Mucosa of descending colon (tissue), 3 donors: ENCODE data around the gene TEX29. TPM values are rescaled to one million over a fixed set of nuclear protein-coding genes. Genes with fewer than 3 reads are reported as not detected.

Experiments
- ATAC-seq: fragments of 200-7000 bp; cut with Tn5 transposase; one replicate; pipeline ENCODE4 v1.9.1; 2020; ENCODE audit warnings: mild to moderate bottlenecking, moderate library complexity
- DNase-seq, 3 donors: peaks; one replicate each; pipeline ENCODE4 v3.0.0-alpha.2; 2020
- H3K36me3 ChIP-seq: fragments of 200-600 bp; one replicate; pipeline ENCODE4 v1.8.0; 2021; ENCODE audit warnings: low read depth, mild to moderate bottlenecking
- H3K4me1 ChIP-seq: fragments of 200-600 bp; one replicate; pipeline ENCODE4 v1.8.0; 2021; ENCODE audit warnings: low read depth, mild to moderate bottlenecking
- H3K4me3 ChIP-seq: fragments of 200-600 bp; one replicate; pipeline ENCODE4 v1.8.0; 2021; ENCODE audit warnings: mild to moderate bottlenecking
- H3K9me3 ChIP-seq: fragments of 200-600 bp; one replicate; pipeline ENCODE4 v1.8.0; 2021; ENCODE audit warnings: mild to moderate bottlenecking
- intact Hi-C, 2 donors: fragments of 100-400 bp; cut with DNase I in 1 of 2; cut with micrococcal nuclease in 1 of 2; formaldehyde crosslinking; loops; one replicate each; pipeline versions ENCODE4 v1.11.0 to v1.11.1; 2022; cut with DNase I, micrococcal nuclease
- total RNA-seq, 3 donors: library from RNA; stranded (reverse); fragmentation: NEBNext Ultra II Directional in 2 of 3; extraction: Animal tissue kit (Norgen Biotek cat#: 25700) in 2 of 3; gene quantifications; one replicate each; pipeline versions ENCODE4 v1.2.1 to v1.2.4, GENCODE V29; 2021 to 2023
- TF ChIP-seq, protein P1 (sequence below): fragments of 200-600 bp; IDR thresholded peaks from one replicate; pipeline ENCODE4 v1.8.0; 2022; ENCODE audit warnings: antibody characterized with exemption, mild to moderate bottlenecking
- donor health status: DM: no; HTN: no; CAD: no; lungs with moderate emphysema.
- donor health status: DM: no; HTN: no; CAD: no.
- donor health status: DM: no; HTN: yes; CAD: no.

Gene TEX29
- total RNA-seq, 3 donors from 2014 or later = 0.55 to 0.63 TPM; not detected in 1

DNA sequence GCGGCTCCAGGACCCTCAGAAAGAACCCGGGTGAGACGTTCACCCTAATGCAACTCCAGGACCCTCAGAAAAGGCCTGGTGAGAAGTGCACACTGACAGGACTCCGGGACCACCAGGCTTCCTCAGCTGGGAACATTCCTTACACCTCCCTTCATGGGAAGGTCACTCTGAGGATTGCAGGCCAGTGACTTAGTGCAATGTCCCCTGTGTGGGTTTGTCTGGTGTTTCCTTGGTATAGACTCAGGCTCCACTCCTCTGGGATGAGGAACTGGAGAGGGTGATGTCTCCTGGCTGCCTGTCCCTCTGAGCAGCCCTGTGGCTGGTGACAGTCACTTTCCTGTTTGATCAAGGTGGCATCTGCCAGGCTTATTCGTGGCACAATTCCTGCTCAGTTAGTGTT is 49.7 kb downstream of the TEX29 start:
- H3K9me3 ChIP-seq = no peaks in the 10 kb centered on the region
- H3K4me1 ChIP-seq = no peaks in the 10 kb centered on the region
- DNase-seq = no peak
- no peak overlapping the region for H3K4me3 ChIP-seq
- TF ChIP-seq, protein P1, sequence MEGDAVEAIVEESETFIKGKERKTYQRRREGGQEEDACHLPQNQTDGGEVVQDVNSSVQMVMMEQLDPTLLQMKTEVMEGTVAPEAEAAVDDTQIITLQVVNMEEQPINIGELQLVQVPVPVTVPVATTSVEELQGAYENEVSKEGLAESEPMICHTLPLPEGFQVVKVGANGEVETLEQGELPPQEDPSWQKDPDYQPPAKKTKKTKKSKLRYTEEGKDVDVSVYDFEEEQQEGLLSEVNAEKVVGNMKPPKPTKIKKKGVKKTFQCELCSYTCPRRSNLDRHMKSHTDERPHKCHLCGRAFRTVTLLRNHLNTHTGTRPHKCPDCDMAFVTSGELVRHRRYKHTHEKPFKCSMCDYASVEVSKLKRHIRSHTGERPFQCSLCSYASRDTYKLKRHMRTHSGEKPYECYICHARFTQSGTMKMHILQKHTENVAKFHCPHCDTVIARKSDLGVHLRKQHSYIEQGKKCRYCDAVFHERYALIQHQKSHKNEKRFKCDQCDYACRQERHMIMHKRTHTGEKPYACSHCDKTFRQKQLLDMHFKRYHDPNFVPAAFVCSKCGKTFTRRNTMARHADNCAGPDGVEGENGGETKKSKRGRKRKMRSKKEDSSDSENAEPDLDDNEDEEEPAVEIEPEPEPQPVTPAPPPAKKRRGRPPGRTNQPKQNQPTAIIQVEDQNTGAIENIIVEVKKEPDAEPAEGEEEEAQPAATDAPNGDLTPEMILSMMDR = no peak
- H3K36me3 ChIP-seq = no peaks in the 10 kb centered on the region
- no peak for ATAC-seq
- intact Hi-C loops = no loop called here

DNA sequence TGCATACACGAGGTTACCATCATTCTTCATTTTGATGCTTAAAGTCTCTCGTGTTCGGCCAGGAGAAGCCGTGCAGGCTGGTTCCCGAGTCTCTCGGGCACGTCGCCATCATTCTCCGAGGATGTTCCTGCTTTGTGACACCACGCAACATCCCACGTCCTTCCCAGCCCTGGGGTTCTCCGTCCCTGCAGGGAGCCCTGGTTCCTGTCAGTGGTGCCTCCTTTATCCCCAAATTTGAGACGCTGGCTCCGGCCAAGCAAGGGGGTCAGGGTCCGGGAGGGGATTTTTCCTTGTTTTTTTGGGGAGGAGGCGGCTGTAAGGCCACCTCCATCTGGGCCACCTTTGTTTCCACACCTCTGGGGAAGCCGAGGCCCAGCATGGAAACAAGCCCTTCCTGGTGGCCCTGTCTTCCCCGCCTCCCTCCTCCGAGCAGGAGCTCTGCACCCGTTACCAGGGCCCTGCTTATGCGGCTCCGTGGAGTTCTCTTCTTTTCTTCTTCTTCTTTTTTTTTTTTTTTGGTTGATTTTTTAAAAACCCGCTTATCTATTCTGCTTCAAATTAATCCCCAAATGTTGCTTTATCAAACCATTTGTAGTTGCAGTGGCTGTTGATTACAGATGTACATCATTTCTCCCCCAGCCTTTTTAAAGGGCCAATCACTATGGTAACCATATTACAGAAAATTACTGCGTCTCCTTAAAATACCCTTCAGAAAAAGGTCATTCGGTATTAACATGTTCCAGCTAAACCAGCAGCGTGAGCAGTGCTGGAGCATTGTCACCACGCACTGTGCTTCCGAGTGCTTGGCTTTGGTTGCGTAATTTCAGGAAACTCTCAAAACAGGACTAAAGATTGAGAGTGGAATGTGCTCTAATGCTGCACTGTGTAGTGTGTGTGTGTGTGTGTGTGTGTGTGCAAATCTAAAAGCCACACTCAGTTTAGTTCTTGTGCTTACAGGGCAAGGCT is 50.4 kb downstream of the TEX29 start:
- no peak for DNase-seq
- H3K36me3 ChIP-seq = no peaks in the 10 kb centered on the region
- H3K9me3 ChIP-seq = no peaks in the 10 kb centered on the region
- no peak for ATAC-seq
- intact Hi-C loops = no loop called here
- TF ChIP-seq, protein P1 = no peak
- H3K4me3 ChIP-seq = no peak overlapping the region
- H3K4me1 ChIP-seq = no peaks in the 10 kb centered on the region

DNA sequence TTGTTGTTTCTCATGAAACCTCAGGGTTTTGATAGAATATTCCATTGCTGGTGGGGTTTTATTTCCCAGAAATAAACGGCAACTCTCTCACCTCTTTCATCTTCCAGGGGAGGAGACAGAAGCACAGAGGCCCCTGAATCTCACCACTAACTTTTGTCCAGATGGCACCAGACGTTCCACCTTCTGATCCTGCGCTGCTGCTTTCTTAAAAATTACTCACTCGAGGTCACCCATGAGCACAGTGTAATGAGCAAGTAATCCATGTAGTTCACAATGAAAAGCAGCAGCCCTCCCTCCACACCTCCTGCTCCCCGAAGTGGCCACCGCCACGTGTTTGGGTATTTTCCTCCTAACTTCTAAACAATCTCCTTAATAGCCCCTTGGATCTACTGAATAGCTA is 51.3 kb downstream of the TEX29 start:
- Histone ChIP-seq H3K4me1 (no peaks in the 10 kb centered on the region), H3K36me3 (no peaks in the 10 kb centered on the region), H3K4me3 (no peak overlapping the region), H3K9me3 (no peaks in the 10 kb centered on the region)
- intact Hi-C loops = no loop called here
- ATAC-seq = no peak
- no peak for DNase-seq
- TF ChIP-seq, protein P1 = no peak

DNA sequence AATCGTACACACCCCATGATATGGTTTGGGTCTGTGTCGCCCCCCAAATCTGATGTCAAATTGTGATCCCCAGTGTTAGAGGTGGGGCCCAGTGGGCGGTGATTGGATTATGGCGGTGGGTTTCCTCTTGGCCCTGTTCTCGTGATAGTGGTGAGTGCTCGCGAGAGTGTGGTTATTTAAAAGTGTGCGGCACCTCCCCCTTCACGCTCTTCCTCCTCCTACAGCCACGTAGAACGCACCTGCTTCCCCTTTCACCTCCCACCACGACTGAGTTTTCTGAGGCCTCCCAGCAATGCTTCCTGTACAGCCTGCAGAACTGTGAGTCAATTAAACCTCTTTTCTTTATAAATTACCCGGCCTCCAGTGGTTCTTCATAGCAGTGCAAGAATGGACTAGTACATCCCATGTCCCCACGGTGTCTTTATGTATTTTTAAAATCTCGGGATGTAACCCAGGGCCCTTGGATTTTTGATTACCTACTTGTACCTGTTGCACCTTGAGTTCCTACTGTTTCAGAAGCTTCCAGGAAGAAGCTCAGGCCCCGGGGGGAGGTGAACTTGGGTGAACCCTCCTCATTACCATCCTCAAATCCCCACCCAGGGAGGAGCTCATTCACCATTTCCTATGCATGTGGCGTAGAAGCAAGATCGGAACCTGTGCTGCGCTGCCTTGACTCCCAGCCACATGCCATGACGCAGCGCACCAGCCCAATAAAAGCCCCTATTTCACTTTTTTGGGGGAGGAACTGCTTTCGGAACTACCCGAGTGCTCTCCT is 52.4 kb downstream of the TEX29 start:
- ATAC-seq (no peak), DNase-seq (no peak)
- intact Hi-C loops = no loop called here
- Histone ChIP-seq H3K4me1 (no peaks in the 10 kb centered on the region), H3K9me3 (no peaks in the 10 kb centered on the region), H3K36me3 (no peaks in the 10 kb centered on the region), H3K4me3 (no peak overlapping the region)
- TF ChIP-seq, protein P1 = no peak

DNA sequence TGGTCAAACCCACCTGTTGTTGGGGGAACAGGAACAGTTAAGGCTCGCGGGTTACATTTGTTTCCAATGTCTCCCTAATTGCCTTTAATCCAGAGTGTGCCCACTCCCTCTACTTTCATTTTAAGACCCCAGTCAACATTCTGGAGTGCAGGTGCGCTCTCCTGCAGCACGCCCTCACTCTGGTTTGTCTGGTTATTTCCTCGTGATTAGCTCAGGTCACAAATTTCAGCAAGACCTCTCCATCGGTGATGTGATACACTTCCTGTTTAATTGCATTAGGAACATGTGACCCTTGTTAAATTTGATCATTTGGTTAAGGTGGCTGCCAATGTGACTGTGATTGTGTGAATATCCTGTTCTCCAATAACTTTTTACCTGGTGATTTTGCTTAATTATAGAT is 53.0 kb downstream of the TEX29 start:
- no peaks in the 10 kb centered on the region for H3K36me3 ChIP-seq
- H3K9me3 ChIP-seq = no peaks in the 10 kb centered on the region
- no peak for ATAC-seq
- TF ChIP-seq, protein P1 = no peak
- DNase-seq = no peak
- intact Hi-C loops = no loop called here
- no peaks in the 10 kb centered on the region for H3K4me1 ChIP-seq
- no peak overlapping the region for H3K4me3 ChIP-seq
